ENCODE data around the gene LHFPL6.

GRCh38 chr13:39506559-39507390, 96.2 kb downstream of the LHFPL6 start:
- TF ChIP-seq CTCF (conservative IDR thresholded peaks at IDR 0.05 in 1 of 2, IDR thresholded peaks at IDR 0.05 in 1 of 2; ENCODE audit: extremely low read depth in 1 of 2, insufficient read depth in 1 of 2, low read depth in 1 of 2, low read length in 2 of 2), result no peak
- TF ChIP-seq EZH2 (IDR thresholded peaks at IDR 0.05; ENCODE audit: borderline replicate concordance, low read length), result no peak

Measured in mammary epithelial cell (primary cell).